Measurements from ENCODE around the gene ZNF438. TPM values are rescaled to one million over a fixed set of nuclear protein-coding genes. Genes with fewer than 3 reads are reported as not detected.

The ZNF438 gene
- total RNA-seq, 1 experiment from 2014 or later = 0.83 TPM

- no peak overlapping the region for H2BK5ac ChIP-seq (ENCODE audit: insufficient read length, low read length)
- no peak overlapping the region for H2AK5ac ChIP-seq (ENCODE audit: insufficient read length, low read length)
- no peak overlapping the region for H3K4me3 Mint-ChIP-seq
- WGBS (ENCODE audit: extremely low coverage, insufficient read length, low lambda C conversion rate) = no CpG with 5 or more reads among the region's 4 CpGs
- no peaks in the 10 kb centered on the region; a peak in 3 of 5 replicates for H3K9me3 Mint-ChIP-seq
- H3K9me3 ChIP-seq (ENCODE audit: control insufficient read depth, low read depth, low read length) = no peaks in the 10 kb centered on the region
- peaks cover 27 to 36% of the 10 kb centered on the region in 2 experiments for H3K4me1 Mint-ChIP-seq
- H2BK12ac ChIP-seq (ENCODE audit: insufficient read length, low read depth, low read length) = no peak overlapping the region
- H4K8ac ChIP-seq (replicated peaks; ENCODE audit: insufficient read length, low read depth, low read length) = no peak overlapping the region
- no peak overlapping the region for H3K56ac ChIP-seq (ENCODE audit: insufficient read length, low read depth, low read length)
- H2BK20ac ChIP-seq (ENCODE audit: low read depth, low read length, poor library complexity, severe bottlenecking) = no peak overlapping the region
- no peak overlapping the region for H3K9ac ChIP-seq (ENCODE audit: extremely low read depth, insufficient read length, low read length)
- no peak overlapping the region for H3K4ac ChIP-seq (ENCODE audit: low read depth, low read length)
- H3K27ac ChIP-seq (ENCODE audit: insufficient read length, low read depth, low read length) = no peak overlapping the region
- no peak overlapping the region for H3T11ph ChIP-seq (ENCODE audit: low read length)
- no peak for TF ChIP-seq CTCF (conservative IDR thresholded peaks at IDR 0.05)
- H3K4me2 ChIP-seq (ENCODE audit: insufficient read depth, insufficient read length, low read length) = no peak overlapping the region
- H3K27me3 ChIP-seq (ENCODE audit: insufficient read depth, low read length) = peaks cover 4% of the 10 kb centered on the region; the same call in 1 of the 2 replicates
- H3K23ac ChIP-seq (ENCODE audit: insufficient read length, low read depth, low read length) = no peak overlapping the region
- no peaks in the 10 kb centered on the region for H4K20me1 ChIP-seq (ENCODE audit: control insufficient read depth, insufficient read depth, insufficient read length)
- no peaks in the 10 kb centered on the region for H3K36me3 Mint-ChIP-seq (ENCODE audit: insufficient read depth in 1 of 3, low read depth in 3 of 3)
- H3K79me2 ChIP-seq (ENCODE audit: insufficient read depth, low read length) = no peaks in the 10 kb centered on the region
- H3K23me2 ChIP-seq (ENCODE audit: insufficient read length, low read depth, low read length, poor library complexity, severe bottlenecking) = no peaks in the 10 kb centered on the region
- H2BK15ac ChIP-seq (ENCODE audit: low read depth, low read length) = no peak overlapping the region
- peaks cover 65% of the 10 kb centered on the region for H3K27me3 Mint-ChIP-seq (ENCODE audit: low read depth)
- no peak overlapping the region for H3K14ac ChIP-seq (ENCODE audit: insufficient read depth, low read length)
- no peak overlapping the region for H2AFZ ChIP-seq (ENCODE audit: low read length)
- H2BK120ac ChIP-seq (ENCODE audit: low read depth, low read length, poor library complexity, severe bottlenecking) = no peak overlapping the region
- no peak overlapping the region for H4K91ac ChIP-seq (ENCODE audit: insufficient read length, low read depth, low read length)
- H3K18ac ChIP-seq (ENCODE audit: insufficient read length, low read depth, low read length) = no peak overlapping the region
- no peak for DNase-seq
- no peaks in the 10 kb centered on the region for H3K79me1 ChIP-seq (ENCODE audit: insufficient read depth, low read depth, low read length, poor library complexity, severe bottlenecking)
- no peak overlapping the region for H4K5ac ChIP-seq (ENCODE audit: insufficient read length, low read depth, low read length)
- peak overlapping the region in 1 of 3 experiments; percentile 59; a peak in 1 of 7 replicates for H3K27ac Mint-ChIP-seq
- peaks cover 2% of the 10 kb centered on the region; the same call in 1 of the 2 replicates for H3K4me1 ChIP-seq (ENCODE audit: insufficient read depth, low read length)
Measured at GRCh38 chr10:30826679-30827078, 205.0 kb downstream of the ZNF438 start.
